ENCODE data around the gene SP4.
A peak's percentile ranks its signal among the peaks of the same experiment; 100 is the strongest.
"Not testable (repeated sequence)": the region's sequence is repeated elsewhere in the genome, so short reads cannot be mapped to it uniquely, and the experiment has no call there.

The SP4 gene

GRCh38 chr7:21533646-21534045 is 105.8 kb downstream of the SP4 start:
- DNase-seq, result not testable (repeated sequence)

DNA sequence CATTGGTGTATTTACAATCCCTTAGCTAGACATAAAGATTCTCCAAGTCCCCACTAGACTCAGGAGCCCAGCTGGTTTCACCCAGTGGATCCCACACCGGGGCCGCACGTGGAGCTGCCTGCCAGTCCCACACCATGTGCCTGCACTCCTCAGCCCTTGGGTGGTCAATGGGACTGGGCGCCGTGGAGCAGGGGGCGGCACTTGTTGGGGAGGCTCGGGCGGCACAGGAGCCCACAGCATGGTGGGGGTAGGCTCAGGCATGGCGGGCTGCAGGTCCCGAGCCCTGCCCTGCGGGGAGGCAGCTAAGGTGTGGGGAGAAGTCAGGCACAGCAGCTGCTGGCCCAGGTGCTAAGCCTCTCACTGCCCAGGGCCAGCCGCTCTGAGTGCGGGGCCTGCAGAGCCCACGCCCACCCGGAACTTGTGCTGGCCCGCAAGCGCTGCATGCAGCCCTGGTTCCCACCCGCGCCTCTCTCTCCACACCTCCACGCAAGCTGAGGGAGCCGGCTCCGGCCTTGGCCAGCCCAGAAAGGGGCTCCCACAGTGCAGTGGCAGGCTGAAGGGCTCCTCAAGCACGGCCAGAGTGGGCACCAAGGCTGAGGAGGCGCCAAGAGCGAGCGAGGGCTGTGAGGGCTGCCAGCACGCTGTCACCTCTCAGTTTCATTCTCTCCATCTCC is 108.7 kb downstream of the SP4 start:
- DNase-seq, result not testable (repeated sequence)

GRCh38 chr7:21538936-21539495 is 111.1 kb downstream of the SP4 start:
- DNase-seq, result no peak

GRCh38 chr7:21542891-21543527 is 115.1 kb downstream of the SP4 start, which contains the start of gene DNAH11:
Gene DNAH11 (plus strand): TSS chr7:21543039. CDS start chr7:21543246, 207 bp downstream.
- DNase-seq, result peak; percentile 34

GRCh38 chr7:21543528-21544302 is 115.8 kb downstream of the SP4 start:
- DNase-seq, result no peak

DNA sequence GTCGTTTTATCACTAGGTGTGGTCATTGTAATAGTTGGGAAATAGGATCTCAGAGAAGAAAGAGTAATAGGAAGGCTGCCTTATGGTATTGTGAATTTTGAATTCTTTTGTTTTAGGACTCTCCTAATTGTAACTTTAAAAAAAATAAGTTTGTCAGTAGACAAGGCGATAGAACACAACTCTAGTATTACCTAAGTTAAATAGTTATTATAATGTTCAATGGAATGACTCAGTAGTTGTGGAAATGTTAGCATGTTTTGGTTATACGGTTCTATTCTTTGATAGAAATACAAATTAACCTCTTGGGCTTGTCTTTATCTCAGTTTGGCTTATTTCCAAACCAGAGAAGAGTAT is 116.4 kb downstream of the SP4 start:
- DNase-seq, result no peak

DNA sequence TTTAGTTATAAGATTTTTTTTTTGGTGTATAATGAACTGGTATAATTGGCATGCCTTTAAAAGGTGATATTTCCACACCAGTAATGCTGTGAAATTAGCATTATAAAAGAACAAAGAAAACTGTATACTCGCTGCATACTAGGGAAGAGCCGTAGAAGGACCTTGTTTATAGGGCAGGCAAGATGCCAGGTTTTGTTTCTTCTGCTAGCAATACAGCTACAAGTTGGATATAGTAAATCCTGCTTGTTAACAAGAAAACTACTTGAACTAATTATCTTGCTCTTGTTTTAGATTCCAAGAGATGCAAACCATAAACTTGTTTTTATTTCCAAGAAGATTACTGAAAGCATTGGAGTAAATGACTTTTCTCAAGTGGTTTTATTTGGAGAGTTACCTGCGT is 116.8 kb downstream of the SP4 start:
- no peak for DNase-seq

DNA sequence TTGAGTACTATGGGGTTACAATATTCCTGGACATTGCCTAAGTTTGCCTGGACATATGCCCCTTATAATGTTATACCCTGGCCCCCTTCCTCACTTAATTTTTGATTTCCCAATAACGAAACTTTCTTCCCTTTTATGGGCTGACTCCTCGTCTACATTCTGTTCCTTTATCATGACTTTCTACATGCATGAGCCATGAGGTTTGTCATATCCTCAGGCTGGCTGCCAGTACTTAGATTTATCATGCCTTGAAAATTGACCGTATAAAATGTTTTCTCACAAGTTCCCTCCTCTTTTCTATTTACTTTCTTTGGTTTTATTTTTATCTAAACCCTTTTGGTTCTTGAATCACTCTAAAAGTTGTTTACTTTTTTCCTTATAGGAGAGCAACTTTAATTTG is 119.6 kb downstream of the SP4 start:
- no peak for DNase-seq

DNA sequence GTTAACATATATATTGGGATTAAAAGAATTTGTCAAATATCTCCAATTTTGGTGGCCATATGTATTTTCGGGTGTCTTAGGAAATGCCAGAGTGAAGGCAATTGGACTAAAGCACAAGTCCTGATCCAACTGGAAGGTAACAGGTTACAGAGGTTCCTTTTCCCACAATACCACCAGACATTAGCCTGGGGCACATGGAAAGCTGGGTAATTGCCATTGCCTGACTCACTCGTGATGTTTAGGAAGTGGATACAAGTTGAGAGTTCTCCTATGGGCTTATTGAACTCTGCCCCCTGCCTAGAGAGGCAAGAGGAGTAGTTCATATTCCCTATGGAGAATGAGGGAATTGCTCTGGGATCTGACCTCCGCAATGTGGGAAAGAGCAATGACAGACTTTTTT is 120.6 kb downstream of the SP4 start:
- no peak for DNase-seq

GRCh38 chr7:21550076-21550475 is 122.2 kb downstream of the SP4 start:
- DNase-seq, result no peak

DNA sequence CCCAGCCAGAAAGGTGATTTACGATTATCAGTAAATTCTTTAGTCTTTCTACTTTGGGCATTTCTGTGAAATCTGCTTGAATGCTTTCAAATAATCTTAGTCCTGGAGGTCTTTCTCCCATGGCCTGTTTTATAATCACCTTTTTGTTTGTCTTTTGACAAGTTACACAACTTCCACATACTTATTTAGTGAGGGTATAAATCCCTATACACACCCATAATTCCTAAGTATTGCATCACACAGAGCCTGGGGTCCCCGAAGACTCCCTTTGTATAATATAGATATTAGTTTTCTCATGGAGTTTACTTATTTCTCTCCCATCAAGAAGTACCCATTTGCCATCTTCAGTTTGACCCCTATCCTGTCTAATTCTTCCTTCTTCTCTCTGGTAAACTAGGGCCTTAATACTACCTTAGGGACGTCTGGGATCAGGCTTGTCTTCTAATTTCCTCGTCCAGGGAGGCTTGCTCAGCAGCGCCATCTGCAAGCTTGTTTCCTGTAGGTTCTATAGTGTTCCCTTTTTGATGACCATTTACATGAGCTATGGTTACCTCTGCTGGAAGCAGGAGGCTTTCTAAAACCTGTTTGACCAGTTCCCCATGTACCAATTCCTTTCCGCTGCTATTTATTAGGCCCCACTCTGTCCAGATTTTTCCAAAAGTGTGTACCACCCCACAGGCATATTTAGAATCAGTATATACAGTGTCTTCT is 123.1 kb downstream of the SP4 start:
- DNase-seq, result no peak

- no peak for DNase-seq
These were observed 134.5 kb downstream of the SP4 start for GRCh38 chr7:21562385-21562784.
